Lower leg skin (tissue), 3 donors: ENCODE data around the gene ARID1B.

Experiments
- CTCF ChIP-seq, 3 donors: fragments of 450-650 bp; IDR thresholded peaks; one replicate each; pipeline ENCODE4 v1.5.1; 2016; ENCODE audit warnings: antibody characterized with exemption in 3 of 3, mild to moderate bottlenecking in 3 of 3, moderate library complexity in 2 of 3
- POLR2A ChIP-seq, 2 donors: fragments of 450-650 bp; IDR thresholded peaks; one replicate each; pipeline ENCODE4 v1.6.1; 2016 to 2017; ENCODE audit warnings: antibody characterized with exemption in 2 of 2, mild to moderate bottlenecking in 1 of 2, moderate library complexity in 1 of 2

GRCh38 chr6:156906451-156906850 lies 129.3 kb downstream of the ARID1B start:
- TF ChIP-seq CTCF (IDR thresholded peaks at IDR 0.05) (no peak), POLR2A (IDR thresholded peaks at IDR 0.05) (no peak)
